Activated CD8-positive, alpha-beta memory T cell treated with anti-CD3 and anti-CD28 coated beads for 24 hours (primary cell): ENCODE data around the gene CACNB1.
"Not testable (repeated sequence)": the region's sequence is repeated elsewhere in the genome, so short reads cannot be mapped to it uniquely, and the experiment has no call there.

Source experiments
- DNase-seq: peaks from one replicate; pipeline ENCODE4 v3.0.0-alpha.2; 2020

Gene CACNB1

GRCh38 chr17:39173526-39174274 is 23.8 kb downstream of the CACNB1 start:
- no peak for DNase-seq

- no peak for DNase-seq
These were observed 24.4 kb downstream of the CACNB1 start for GRCh38 chr17:39173080-39173479.

- DNase-seq: no peak
These were observed 25.5 kb downstream of the CACNB1 start for GRCh38 chr17:39171933-39172332.

- DNase-seq: no peak
These were observed 26.9 kb downstream of the CACNB1 start for GRCh38 chr17:39170558-39170957.

GRCh38 chr17:39170109-39170508 is 27.4 kb downstream of the CACNB1 start:
- DNase-seq: no peak

GRCh38 chr17:39169518-39169917 is 28.0 kb downstream of the CACNB1 start:
- no peak for DNase-seq

- no peak for DNase-seq
These were observed 28.4 kb downstream of the CACNB1 start for GRCh38 chr17:39169101-39169500.

- DNase-seq: not testable (repeated sequence)
These were observed 29.0 kb downstream of the CACNB1 start for GRCh38 chr17:39168503-39168902.

- DNase-seq: no peak
These were observed 30.0 kb downstream of the CACNB1 start for GRCh38 chr17:39167476-39167875.

- DNase-seq: no peak
These were observed 30.8 kb downstream of the CACNB1 start for GRCh38 chr17:39166437-39167335.

GRCh38 chr17:39165841-39166349 is 31.6 kb downstream of the CACNB1 start, which contains the start of gene ARL5C:
ARL5C (minus strand) TSS chr17:39166161; CDS start chr17:39165760, 401 bp downstream.
- no peak for DNase-seq

- peak; percentile 73 for DNase-seq
These were observed 32.2 kb downstream of the CACNB1 start for GRCh38 chr17:39165178-39165840.

- peak; percentile 92 for DNase-seq
These were observed 32.8 kb downstream of the CACNB1 start for GRCh38 chr17:39164675-39165143.

- DNase-seq: no peak
These were observed 35.5 kb downstream of the CACNB1 start for GRCh38 chr17:39161962-39162361.

GRCh38 chr17:39158623-39159022 is 38.8 kb downstream of the CACNB1 start:
- no peak for DNase-seq

GRCh38 chr17:39156491-39156890 is 41.0 kb downstream of the CACNB1 start:
- no peak for DNase-seq

GRCh38 chr17:39155654-39156053 is 41.8 kb downstream of the CACNB1 start:
- DNase-seq: no peak

- DNase-seq: peak; percentile 100
These were observed 43.8 kb downstream of the CACNB1 start for GRCh38 chr17:39153599-39154051.

- DNase-seq: no peak
These were observed 45.3 kb downstream of the CACNB1 start for GRCh38 chr17:39151943-39152818.

GRCh38 chr17:39151150-39151942 is 46.1 kb downstream of the CACNB1 start, which contains the start of gene PLXDC1:
PLXDC1 (minus strand) TSS chr17:39151637; CDS start chr17:39151437, 200 bp downstream.
- DNase-seq: no peak

- no peak for DNase-seq
These were observed 46.7 kb downstream of the CACNB1 start for GRCh38 chr17:39150795-39151149.
